ENCODE results near the gene PMPCA. TPM values are rescaled to one million over a fixed set of nuclear protein-coding genes. Genes with fewer than 3 reads are reported as not detected.
A peak's percentile ranks its signal among the peaks of the same experiment; 100 is the strongest.

The PMPCA gene
- total RNA-seq, result 57.1 TPM

GRCh38 chr9:136410500-136411287, at the start of gene PMPCA, which contains the start of gene ENTR1:
PMPCA (plus strand) TSS chr9:136410658; CDS start chr9:136410669, 11 bp downstream.
ENTR1 (minus strand) TSS chr9:136410614; CDS start chr9:136410397, 217 bp downstream.
- DNase-seq, result peak; percentile 96

GRCh38 chr9:136361047-136361753, 49.3 kb upstream of the PMPCA start:
- no peak for DNase-seq

GRCh38 chr9:136361754-136362449, 48.6 kb upstream of the PMPCA start:
- peak; percentile 55 for DNase-seq

- DNase-seq, result no peak
Observed at GRCh38 chr9:136362450-136362784, 48.0 kb upstream of the PMPCA start.

GRCh38 chr9:136363106-136363948, 47.1 kb upstream of the PMPCA start, which contains the start of gene DNLZ:
DNLZ (minus strand) TSS chr9:136363744; CDS start chr9:136363714, 30 bp downstream.
- DNase-seq, result peak; percentile 97

- no peak for DNase-seq
Observed at GRCh38 chr9:136363949-136364748, 46.3 kb upstream of the PMPCA start.

- DNase-seq, result no peak
Observed at GRCh38 chr9:136364942-136365774, 45.3 kb upstream of the PMPCA start.

GRCh38 chr9:136365775-136366222, 44.7 kb upstream of the PMPCA start:
- DNase-seq, result no peak

- DNase-seq, result no peak
Observed at GRCh38 chr9:136366826-136367225, 43.6 kb upstream of the PMPCA start.

- DNase-seq, result no peak
Observed at GRCh38 chr9:136367296-136368145, 42.9 kb upstream of the PMPCA start.

- no peak for DNase-seq
Observed at GRCh38 chr9:136368190-136368589, 42.3 kb upstream of the PMPCA start.

GRCh38 chr9:136370037-136370436, 40.4 kb upstream of the PMPCA start:
- DNase-seq, result no peak

GRCh38 chr9:136370687-136371532, 39.5 kb upstream of the PMPCA start:
- DNase-seq, result no peak

GRCh38 chr9:136371533-136371880, 39.0 kb upstream of the PMPCA start:
- DNase-seq, result no peak

GRCh38 chr9:136372006-136372405, 38.5 kb upstream of the PMPCA start:
- no peak for DNase-seq

- no peak for DNase-seq
Observed at GRCh38 chr9:136372561-136373299, 37.7 kb upstream of the PMPCA start.
